Neural progenitor cell (in vitro differentiated cells): ENCODE data around the gene PRPSAP1. TPM values are rescaled to one million over a fixed set of nuclear protein-coding genes. Genes with fewer than 3 reads are reported as not detected.

ENCODE experiments used
- DNase-seq: peaks from one replicate; pipeline ENCODE4 v3.0.0-alpha.2; 2016; ENCODE audit warnings: low spot score
- H2AFZ ChIP-seq: fragments of 200-600 bp; sonication (generic); replicated peaks from 2 replicates; pipeline ENCODE4 v1.6.1; 2016; ENCODE audit warnings: antibody characterized with exemption
- H3F3A ChIP-seq: fragments of 200-600 bp; sonication (generic); 2 replicates; pipeline ENCODE4 v1.6.1; 2016; ENCODE audit warnings: antibody characterized with exemption, low read depth
- H3K27ac ChIP-seq: fragments of 200-600 bp; sonication (generic); 2 replicates; pipeline ENCODE4 v1.5.1; 2016; ENCODE audit warnings: mild to moderate bottlenecking
- H3K27me3 ChIP-seq: fragments of 200-600 bp; sonication (generic); 2 replicates; pipeline ENCODE4 v1.6.1; 2016; ENCODE audit warnings: mild to moderate bottlenecking, moderate library complexity
- H3K36me3 ChIP-seq: fragments of 200-600 bp; sonication (generic); 2 replicates; pipeline ENCODE4 v1.5.1; 2016
- H3K4me1 ChIP-seq: fragments of 200-600 bp; sonication (generic); 2 replicates; pipeline ENCODE4 v1.6.1; 2016; ENCODE audit warnings: mixed run types
- H3K4me2 ChIP-seq: fragments of 200-600 bp; sonication (generic); 2 replicates; pipeline ENCODE4 v1.6.1; 2016
- H3K4me3 ChIP-seq: fragments of 200-600 bp; sonication (generic); 2 replicates; pipeline ENCODE4 v1.5.1; 2016
- H3K79me2 ChIP-seq: fragments of 200-600 bp; sonication (generic); 2 replicates; pipeline ENCODE4 v1.6.1; 2016; ENCODE audit warnings: low read depth
- H3K9ac ChIP-seq: fragments of 200-600 bp; sonication (generic); 2 replicates; pipeline ENCODE4 v1.6.1; 2016
- H3K9me3 ChIP-seq: fragments of 200-600 bp; sonication (generic); 2 replicates; pipeline ENCODE4 v1.5.1; 2016; ENCODE audit warnings: low read depth
- H4K20me1 ChIP-seq: fragments of 200-600 bp; sonication (generic); 2 replicates; pipeline ENCODE4 v1.6.1; 2016; ENCODE audit warnings: low read depth
- H3K27ac Mint-ChIP-seq: 3 replicates; pipeline ENCODE4 v1.8.0; 2021; ENCODE audit warnings: mixed read lengths
- H3K27me3 Mint-ChIP-seq: 2 replicates; pipeline ENCODE4 v1.8.0; 2022; ENCODE audit warnings: low read depth, mild to moderate bottlenecking, inconsistent platforms, moderate library complexity, mixed read lengths; ENCODE audit not compliant: insufficient read depth
- H3K36me3 Mint-ChIP-seq: 3 replicates; pipeline ENCODE4 v1.8.0; 2021; ENCODE audit warnings: mixed read lengths
- H3K4me1 Mint-ChIP-seq: 3 replicates; pipeline ENCODE4 v1.8.0; 2021; ENCODE audit warnings: mixed read lengths
- H3K4me3 Mint-ChIP-seq: 3 replicates; pipeline ENCODE4 v1.8.0; 2021; ENCODE audit warnings: mild to moderate bottlenecking, moderate library complexity, mixed read lengths
- H3K9me3 Mint-ChIP-seq: 3 replicates; pipeline ENCODE4 v1.8.0; 2020; ENCODE audit warnings: mixed read lengths
- CTCF ChIP-seq: fragments of 200-600 bp; sonication (generic); IDR thresholded peaks from 2 replicates; pipeline ENCODE4 v1.5.1; 2017; ENCODE audit warnings: antibody characterized with exemption, mild to moderate bottlenecking
- EZH2 ChIP-seq: fragments of 200-600 bp; sonication (generic); IDR thresholded peaks from 2 replicates; pipeline ENCODE4 v1.6.1; 2017; ENCODE audit warnings: antibody characterized with exemption, mild to moderate bottlenecking, moderate library complexity
- EZH2phosphoT487 ChIP-seq: fragments of 200-600 bp; sonication (generic); IDR thresholded peaks from 2 replicates; pipeline ENCODE4 v1.6.1; 2017; ENCODE audit warnings: antibody characterized with exemption
- total RNA-seq: library from RNA; depleted of rRNA; stranded (reverse); fragments of >200 nt; gene quantifications from 2 replicates; pipeline ENCODE4 v1.2.3, GENCODE V29; 2015; ENCODE audit warnings: low replicate concordance

PRPSAP1 gene
- total RNA-seq, 1 donor from 2014 or later = 89.7 TPM

GRCh38 chr17:76304226-76305134 lies 49.2 kb downstream of the PRPSAP1 start:
- H3K27ac ChIP-seq = no peak overlapping the region
- H3K36me3 ChIP-seq = no peaks in the 10 kb centered on the region
- H3K27me3 Mint-ChIP-seq = peaks cover 2% of the 10 kb centered on the region
- no peak overlapping the region for H3K4me2 ChIP-seq
- peaks cover 13% of the 10 kb centered on the region for H3K36me3 Mint-ChIP-seq
- no peaks in the 10 kb centered on the region for H3K4me1 ChIP-seq
- no peak for TF ChIP-seq CTCF
- no peak for TF ChIP-seq EZH2phosphoT487
- TF ChIP-seq EZH2 = no peak
- H3K4me3 ChIP-seq = no peak overlapping the region
- no peak overlapping the region for H3K4me3 Mint-ChIP-seq
- H3K79me2 ChIP-seq = no peaks in the 10 kb centered on the region
- peaks cover 12% of the 10 kb centered on the region for H3F3A ChIP-seq
- no peaks in the 10 kb centered on the region for H3K27me3 ChIP-seq
- peaks cover 8% of the 10 kb centered on the region for H3K4me1 Mint-ChIP-seq
- no peak for DNase-seq
- H2AFZ ChIP-seq = no peak overlapping the region
- H4K20me1 ChIP-seq = no peaks in the 10 kb centered on the region
- H3K9me3 Mint-ChIP-seq = no peaks in the 10 kb centered on the region
- H3K27ac Mint-ChIP-seq = no peak overlapping the region
- no peaks in the 10 kb centered on the region for H3K9me3 ChIP-seq
- no peak overlapping the region for H3K9ac ChIP-seq

- no peaks in the 10 kb centered on the region for H3K36me3 ChIP-seq
- H2AFZ ChIP-seq = no peak overlapping the region
- no peak overlapping the region for H3K4me2 ChIP-seq
Observed at GRCh38 chr17:76297436-76297835, 56.3 kb downstream of the PRPSAP1 start.

GRCh38 chr17:76296889-76297288 lies 56.8 kb downstream of the PRPSAP1 start:
- Histone ChIP-seq H3K4me2 (no peak overlapping the region), H3K4me1 (no peaks in the 10 kb centered on the region), H3K36me3 (no peaks in the 10 kb centered on the region), H3K27me3 (no peaks in the 10 kb centered on the region), H3K9ac (no peak overlapping the region), H3K9me3 (no peaks in the 10 kb centered on the region), H4K20me1 (no peaks in the 10 kb centered on the region), H3F3A (no peaks in the 10 kb centered on the region), H2AFZ (no peak overlapping the region), H3K4me3 (no peak overlapping the region), H3K79me2 (no peaks in the 10 kb centered on the region), H3K27ac (no peak overlapping the region)
- H3K4me1 Mint-ChIP-seq = peaks cover 3% of the 10 kb centered on the region
- TF ChIP-seq EZH2phosphoT487 = no peak
- no peak for TF ChIP-seq EZH2
- no peak for TF ChIP-seq CTCF
- DNase-seq = no peak
- peaks cover 13% of the 10 kb centered on the region for H3K36me3 Mint-ChIP-seq
- H3K27ac Mint-ChIP-seq = no peak overlapping the region
- H3K27me3 Mint-ChIP-seq = no peaks in the 10 kb centered on the region
- H3K9me3 Mint-ChIP-seq = no peaks in the 10 kb centered on the region
- no peak overlapping the region for H3K4me3 Mint-ChIP-seq

More at GRCh38 chr17:76297436-76297835, 56.3 kb downstream of the PRPSAP1 start:
- Histone ChIP-seq H3K9ac (no peak overlapping the region), H4K20me1 (no peaks in the 10 kb centered on the region), H3K79me2 (no peaks in the 10 kb centered on the region), H3K4me1 (no peaks in the 10 kb centered on the region), H3K27ac (no peak overlapping the region), H3K9me3 (no peaks in the 10 kb centered on the region), H3K27me3 (no peaks in the 10 kb centered on the region), H3F3A (peaks cover under 1% of the 10 kb centered on the region), H3K4me3 (no peak overlapping the region)
- no peaks in the 10 kb centered on the region for H3K9me3 Mint-ChIP-seq
- H3K27me3 Mint-ChIP-seq = no peaks in the 10 kb centered on the region
- no peak overlapping the region for H3K4me3 Mint-ChIP-seq
- TF ChIP-seq EZH2 (no peak), CTCF (no peak), EZH2phosphoT487 (no peak)
- H3K27ac Mint-ChIP-seq = peak overlapping the region; percentile 4
- peaks cover 9% of the 10 kb centered on the region for H3K36me3 Mint-ChIP-seq
- DNase-seq = no peak
- peaks cover 3% of the 10 kb centered on the region for H3K4me1 Mint-ChIP-seq
